ENCODE data around the gene PCSK6. TPM values are rescaled to one million over a fixed set of nuclear protein-coding genes. Genes with fewer than 3 reads are reported as not detected.

The PCSK6 gene
- total RNA-seq, 1 donor from 2014 or later = 1.3 TPM

DNA sequence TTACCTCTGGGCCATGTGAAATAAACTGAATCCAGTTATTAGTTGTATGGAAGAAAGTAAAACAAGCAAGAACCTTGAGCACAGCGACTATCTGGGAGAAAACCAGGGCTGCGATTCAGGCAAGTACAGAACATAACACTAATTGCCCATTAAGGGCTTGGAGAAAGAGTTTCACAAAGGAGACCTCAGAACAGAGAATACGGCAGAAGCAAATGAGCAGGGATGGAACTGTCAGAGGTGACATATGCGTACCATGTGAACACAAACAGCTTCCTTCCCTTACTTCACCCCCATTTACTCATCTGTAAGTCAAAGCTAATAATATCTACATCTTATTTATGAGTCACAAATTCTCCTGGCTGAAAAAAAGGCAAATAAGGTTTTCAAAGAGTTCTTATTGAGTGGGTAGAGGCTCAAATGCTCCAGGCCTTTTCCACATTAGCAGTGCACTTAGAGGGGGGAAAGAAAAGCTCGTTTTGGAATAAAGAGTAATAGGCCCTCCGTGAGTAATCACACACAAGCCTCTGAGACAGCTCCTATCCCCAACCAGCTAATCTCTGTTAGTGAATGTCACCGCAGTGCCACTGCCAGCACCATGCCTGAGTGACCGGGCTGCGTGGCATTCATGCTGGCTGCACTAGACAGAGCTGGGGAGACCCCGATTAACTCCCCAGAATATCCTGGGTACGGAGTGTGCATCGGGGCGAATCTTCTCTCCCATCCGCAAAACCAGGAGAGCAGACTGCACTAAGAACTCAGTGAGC, 2.6 kb downstream of the PCSK6 start:
- H3K4me3 ChIP-seq (ENCODE audit: insufficient read depth, low read depth, low read length) = no peak overlapping the region
- Mint-ChIP-seq H3K36me3 (ENCODE audit: low read depth, unreplicated experiment) (no peaks in the 10 kb centered on the region), H3K27ac (ENCODE audit: unreplicated experiment) (no peak overlapping the region), H3K4me1 (ENCODE audit: low read depth, unreplicated experiment) (no peaks in the 10 kb centered on the region), H3K4me3 (ENCODE audit: unreplicated experiment) (no peak overlapping the region), H3K27me3 (ENCODE audit: low read depth, unreplicated experiment) (peaks cover 62% of the 10 kb centered on the region), H3K9me3 (ENCODE audit: unreplicated experiment) (peaks cover 3% of the 10 kb centered on the region)
- H3K36me3 ChIP-seq (ENCODE audit: insufficient read depth, low read length) = no peaks in the 10 kb centered on the region
- no peaks in the 10 kb centered on the region for H4K20me1 ChIP-seq (ENCODE audit: insufficient read depth, low read length)
- peaks cover 25% of the 10 kb centered on the region for H3K27me3 ChIP-seq (ENCODE audit: insufficient read depth, low read length)
- FAIRE-seq (no peak), DNase-seq (ENCODE audit: low read depth) (no peak)
- TF ChIP-seq EZH2 (IDR thresholded peaks at IDR 0.05; ENCODE audit: insufficient read depth, low read length) (no peak), CTCF (IDR thresholded peaks at IDR 0.05; ENCODE audit: insufficient read depth, low read depth, low read length) (no peak)
- no peak overlapping the region for H3K27ac ChIP-seq (ENCODE audit: low read depth, low read length)
- no peak overlapping the region for H2AFZ ChIP-seq (ENCODE audit: low read depth, low read length)
- H3K4me1 ChIP-seq (ENCODE audit: insufficient read depth, low read length) = no peaks in the 10 kb centered on the region
- H3K4me2 ChIP-seq (ENCODE audit: low read length) = no peak overlapping the region
- H3K9ac ChIP-seq (ENCODE audit: low read length) = no peak overlapping the region
- no peaks in the 10 kb centered on the region for H3K9me3 ChIP-seq (ENCODE audit: insufficient read depth, low read depth, low read length)
- H3K79me2 ChIP-seq (ENCODE audit: insufficient read depth, low read length) = no peaks in the 10 kb centered on the region

DNA sequence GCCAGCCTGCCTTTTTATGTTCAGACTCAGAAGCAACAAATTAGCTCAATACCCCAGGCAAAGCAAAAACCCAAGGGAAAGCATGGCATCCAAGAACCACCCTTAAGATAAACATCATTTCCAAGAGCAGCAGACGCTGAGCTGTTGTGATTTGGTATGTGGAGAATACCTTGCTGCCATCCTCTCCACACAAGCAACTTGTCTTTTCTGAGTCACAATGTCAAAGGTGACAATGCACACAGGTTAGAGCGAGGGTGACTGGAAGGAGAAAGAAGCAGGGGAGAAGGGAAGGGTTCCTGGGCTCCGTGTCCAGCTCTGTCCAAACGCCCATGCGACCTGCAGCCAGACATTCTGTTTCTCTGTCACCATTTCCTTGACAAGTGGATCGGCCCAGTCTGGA, 6.0 kb downstream of the PCSK6 start:
- DNase-seq (ENCODE audit: low read depth) = no peak
- Histone ChIP-seq H4K20me1 (ENCODE audit: insufficient read depth, low read length) (no peaks in the 10 kb centered on the region), H3K36me3 (ENCODE audit: insufficient read depth, low read length) (no peaks in the 10 kb centered on the region), H3K27ac (ENCODE audit: low read depth, low read length) (no peak overlapping the region), H3K9me3 (ENCODE audit: insufficient read depth, low read depth, low read length) (no peaks in the 10 kb centered on the region), H3K79me2 (ENCODE audit: insufficient read depth, low read length) (no peaks in the 10 kb centered on the region), H3K9ac (ENCODE audit: low read length) (no peak overlapping the region), H2AFZ (ENCODE audit: low read depth, low read length) (no peak overlapping the region), H3K4me3 (ENCODE audit: insufficient read depth, low read depth, low read length) (no peak overlapping the region), H3K27me3 (ENCODE audit: insufficient read depth, low read length) (peaks cover 19% of the 10 kb centered on the region), H3K4me1 (ENCODE audit: insufficient read depth, low read length) (no peaks in the 10 kb centered on the region), H3K4me2 (ENCODE audit: low read length) (no peak overlapping the region)
- peaks cover 61% of the 10 kb centered on the region for H3K27me3 Mint-ChIP-seq (ENCODE audit: low read depth, unreplicated experiment)
- peaks cover 3% of the 10 kb centered on the region for H3K4me1 Mint-ChIP-seq (ENCODE audit: low read depth, unreplicated experiment)
- no peaks in the 10 kb centered on the region for H3K36me3 Mint-ChIP-seq (ENCODE audit: low read depth, unreplicated experiment)
- TF ChIP-seq CTCF (IDR thresholded peaks at IDR 0.05; ENCODE audit: insufficient read depth, low read depth, low read length) = no peak
- TF ChIP-seq EZH2 (IDR thresholded peaks at IDR 0.05; ENCODE audit: insufficient read depth, low read length) = no peak
- FAIRE-seq = no peak
- H3K4me3 Mint-ChIP-seq (ENCODE audit: unreplicated experiment) = no peak overlapping the region
- no peak overlapping the region for H3K27ac Mint-ChIP-seq (ENCODE audit: unreplicated experiment)
- H3K9me3 Mint-ChIP-seq (ENCODE audit: unreplicated experiment) = no peaks in the 10 kb centered on the region
